ENCODE results near the gene LRFN2. TPM values are rescaled to one million over a fixed set of nuclear protein-coding genes. Genes with fewer than 3 reads are reported as not detected.
A peak's percentile ranks its signal among the peaks of the same experiment; 100 is the strongest.

LRFN2 gene
- total and polyA plus RNA-seq, 12 donors: not detected

DNA sequence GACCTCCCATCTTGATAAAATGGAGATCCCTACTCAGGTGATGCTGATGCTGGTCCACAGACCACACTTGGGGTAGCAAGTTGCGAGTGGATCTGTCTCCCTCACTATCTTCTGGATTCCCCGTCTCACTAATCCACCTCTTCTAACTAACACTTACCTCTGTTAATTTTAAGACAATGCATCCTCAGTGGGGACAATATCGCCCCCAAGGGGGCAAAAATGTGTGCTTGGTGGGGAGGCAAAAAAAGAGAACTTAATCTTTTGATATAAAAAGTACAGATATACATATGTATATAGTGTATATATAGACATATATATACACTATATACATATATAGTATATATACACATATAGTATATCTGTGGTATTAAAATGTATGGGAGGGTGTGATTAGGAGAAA is 4.3 kb downstream of the LRFN2 start:
- H3K27ac ChIP-seq: no peak overlapping the region
- peaks cover 0 to 16% (median 11%) of the 10 kb centered on the region in 9 donors for H3K4me1 ChIP-seq
- H3K27me3 ChIP-seq: peaks cover 0 to 92% (median 56%) of the 10 kb centered on the region in 7 donors
- DNase-seq (no peak), ATAC-seq (no peak)
- H3K9me3 ChIP-seq: no peaks in the 10 kb centered on the region
- intact Hi-C loops (cut with DNase I): loop anchor here in 3 of 10 donors (10.0 kb wide), 3 partner anchors 248 to 598 kb away; no protein-coding TSS in a partner anchor
- TF ChIP-seq, protein P1, sequence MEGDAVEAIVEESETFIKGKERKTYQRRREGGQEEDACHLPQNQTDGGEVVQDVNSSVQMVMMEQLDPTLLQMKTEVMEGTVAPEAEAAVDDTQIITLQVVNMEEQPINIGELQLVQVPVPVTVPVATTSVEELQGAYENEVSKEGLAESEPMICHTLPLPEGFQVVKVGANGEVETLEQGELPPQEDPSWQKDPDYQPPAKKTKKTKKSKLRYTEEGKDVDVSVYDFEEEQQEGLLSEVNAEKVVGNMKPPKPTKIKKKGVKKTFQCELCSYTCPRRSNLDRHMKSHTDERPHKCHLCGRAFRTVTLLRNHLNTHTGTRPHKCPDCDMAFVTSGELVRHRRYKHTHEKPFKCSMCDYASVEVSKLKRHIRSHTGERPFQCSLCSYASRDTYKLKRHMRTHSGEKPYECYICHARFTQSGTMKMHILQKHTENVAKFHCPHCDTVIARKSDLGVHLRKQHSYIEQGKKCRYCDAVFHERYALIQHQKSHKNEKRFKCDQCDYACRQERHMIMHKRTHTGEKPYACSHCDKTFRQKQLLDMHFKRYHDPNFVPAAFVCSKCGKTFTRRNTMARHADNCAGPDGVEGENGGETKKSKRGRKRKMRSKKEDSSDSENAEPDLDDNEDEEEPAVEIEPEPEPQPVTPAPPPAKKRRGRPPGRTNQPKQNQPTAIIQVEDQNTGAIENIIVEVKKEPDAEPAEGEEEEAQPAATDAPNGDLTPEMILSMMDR (IDR thresholded peaks at IDR 0.05): peak in 2 of 9 donors; percentile 10 to 28
- H3K36me3 ChIP-seq: no peaks in the 10 kb centered on the region
- WGBS, 2 donors: 74 to 75% methylated on average over 3 of the region's 3 CpGs
- no peak overlapping the region for H3K4me3 ChIP-seq

DNA sequence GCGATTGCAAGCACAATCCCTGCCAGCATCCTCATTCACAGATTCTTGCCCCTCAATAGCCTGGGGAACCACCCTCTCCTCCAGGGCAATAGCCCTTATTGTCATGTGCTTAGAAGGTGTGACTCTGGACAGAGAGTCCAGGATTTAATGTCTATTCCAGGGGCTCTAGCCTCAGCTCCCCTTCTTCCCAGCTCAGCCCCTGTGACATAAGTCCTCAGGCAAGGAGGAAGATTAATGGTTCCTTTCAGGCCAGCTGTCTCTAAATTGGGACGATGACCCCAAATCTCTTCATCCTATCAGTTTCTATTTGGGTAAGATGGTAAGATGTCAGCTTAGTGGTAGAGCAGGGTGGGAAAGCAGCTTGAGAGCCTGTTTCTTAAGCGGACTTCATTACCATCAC is 8.1 kb downstream of the LRFN2 start:
- no peak for DNase-seq
- Histone ChIP-seq H3K27ac (no peak overlapping the region), H3K36me3 (no peaks in the 10 kb centered on the region), H3K4me1 (no peaks in the 10 kb centered on the region), H3K4me3 (no peak overlapping the region), H3K9me3 (no peaks in the 10 kb centered on the region), H3K27me3 (peaks cover 0 to 58% (median 23%) of the 10 kb centered on the region in 7 donors)
- TF ChIP-seq, protein P1 (IDR thresholded peaks at IDR 0.05): no peak
- ATAC-seq: no peak
- intact Hi-C loops (cut with DNase I): no loop called here
- WGBS, 2 donors: 86 to 92% methylated on average over 3 of the region's 3 CpGs

DNA sequence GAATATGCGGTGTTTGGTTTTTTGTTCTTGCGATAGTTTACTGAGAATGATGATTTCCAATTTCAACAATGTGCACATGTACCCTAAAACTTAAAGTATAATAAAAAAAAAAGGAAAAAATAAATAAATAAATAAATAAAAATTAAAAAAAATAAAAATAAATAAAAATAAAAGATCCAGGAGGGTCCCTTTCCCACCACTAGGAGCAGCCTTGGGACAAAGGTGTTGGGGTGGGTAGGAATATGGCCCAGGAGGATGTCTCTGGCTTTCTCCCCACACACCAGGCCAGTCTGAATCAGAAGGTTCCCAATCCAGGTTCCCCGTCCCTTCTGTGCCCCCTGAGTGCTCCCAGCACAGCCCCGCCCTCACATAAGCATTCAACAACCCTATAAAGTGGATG is 9.5 kb downstream of the LRFN2 start:
- Histone ChIP-seq H3K4me3 (no peak overlapping the region), H3K27me3 (peaks cover 0 to 52% (median 13%) of the 10 kb centered on the region in 7 donors), H3K36me3 (no peaks in the 10 kb centered on the region), H3K4me1 (no peaks in the 10 kb centered on the region), H3K9me3 (no peaks in the 10 kb centered on the region), H3K27ac (no peak overlapping the region)
- no peak for ATAC-seq
- TF ChIP-seq, protein P1 (IDR thresholded peaks at IDR 0.05): peak in 1 of 9 donors; percentile 8
- DNase-seq: no peak
- intact Hi-C loops (cut with DNase I): no loop called here
- WGBS, 2 donors: 84 to 89% methylated on average over 4 of the region's 4 CpGs

DNA sequence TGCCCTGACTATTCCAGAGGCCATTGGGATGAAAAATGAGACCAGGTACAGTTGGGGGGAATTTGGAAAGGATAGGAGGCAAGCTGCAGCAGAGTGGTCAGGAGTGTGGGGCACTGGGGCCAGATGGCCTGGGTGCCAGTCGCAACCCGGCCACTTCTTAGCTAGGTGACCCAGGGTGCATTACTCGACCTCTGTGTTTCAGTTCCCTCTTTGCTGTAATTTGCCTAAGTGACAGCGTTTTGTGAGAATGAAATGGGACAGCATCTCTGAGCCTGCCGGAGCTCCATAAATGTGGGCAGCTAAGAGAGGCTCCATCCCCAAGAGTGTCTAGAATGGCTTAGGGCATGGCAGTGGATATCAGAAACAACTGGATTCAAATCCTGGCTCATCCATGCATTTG is 13.9 kb downstream of the LRFN2 start:
- H3K9me3 ChIP-seq: no peaks in the 10 kb centered on the region
- DNase-seq: no peak
- no peak overlapping the region for H3K4me3 ChIP-seq
- H3K27ac ChIP-seq: no peak overlapping the region
- TF ChIP-seq, protein P1 (IDR thresholded peaks at IDR 0.05): no peak
- H3K27me3 ChIP-seq: peaks cover 0 to 30% (median 5%) of the 10 kb centered on the region in 7 donors
- intact Hi-C loops (cut with DNase I): no loop called here
- 82 to 89% methylated on average over 5 of the region's 5 CpGs for WGBS, 2 donors
- no peaks in the 10 kb centered on the region for H3K36me3 ChIP-seq
- no peak for ATAC-seq
- H3K4me1 ChIP-seq: no peaks in the 10 kb centered on the region

Data from heart right ventricle (tissue), 16 donors.